HG02870 (cell line): ENCODE results near the gene KDM2A.

Experiments
- ATAC-seq: cut with Tn5 transposase; IDR thresholded peaks from one replicate; pipeline ENCODE4 v1.9.1; 2021; ENCODE audit warnings: mild to moderate bottlenecking, moderate library complexity; ENCODE audit not compliant: unreplicated experiment

The KDM2A gene

DNA sequence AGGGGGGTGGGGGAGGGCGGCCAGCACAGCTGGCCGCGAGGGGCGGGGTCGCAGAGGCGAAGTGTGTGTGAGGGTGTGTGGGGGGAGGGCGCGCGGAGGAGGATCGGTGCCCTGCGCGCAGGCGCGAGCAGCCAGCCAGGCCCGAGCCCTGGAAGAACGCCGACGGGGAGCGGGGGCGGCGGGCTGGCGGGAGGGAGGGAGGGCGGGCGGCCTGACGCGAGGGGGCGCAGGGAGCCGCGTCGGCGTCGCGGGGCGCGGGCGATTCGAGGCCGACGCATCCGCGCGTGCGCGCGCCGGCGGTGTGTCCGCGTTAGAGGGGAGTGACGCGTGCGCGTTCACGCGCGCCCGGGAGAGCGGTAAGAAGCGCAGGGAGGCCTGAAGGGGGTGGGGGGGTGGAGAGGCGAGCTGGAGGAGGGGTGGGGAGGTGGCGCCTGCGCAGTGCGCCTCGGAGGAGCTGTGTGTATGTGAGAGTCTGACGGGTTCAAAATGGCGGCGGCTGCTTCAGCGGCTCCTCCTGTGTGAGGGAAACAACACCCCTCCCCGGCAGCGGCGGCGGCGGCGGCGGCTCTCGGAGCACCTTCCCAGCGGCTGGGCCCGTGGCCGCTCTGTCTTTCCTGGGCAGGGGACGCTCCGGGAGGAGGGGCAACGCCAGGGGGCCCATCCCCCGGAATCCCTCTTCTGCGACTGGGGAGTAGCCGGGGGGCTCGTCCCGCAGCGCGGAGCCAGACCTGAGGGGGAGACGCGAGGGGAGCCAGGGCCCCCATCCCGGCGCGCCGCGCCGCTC is at the start of gene KDM2A:
Gene KDM2A, plus strand, starts transcription at position 463 of the 784 bp plus-strand sequence. CDS start 2,054 bp downstream, outside the sequence.
- peak; percentile 62 for ATAC-seq

- ATAC-seq, result no peak
Observed at GRCh38 chr11:67071420-67072284, 47.4 kb upstream of the KDM2A start.

DNA sequence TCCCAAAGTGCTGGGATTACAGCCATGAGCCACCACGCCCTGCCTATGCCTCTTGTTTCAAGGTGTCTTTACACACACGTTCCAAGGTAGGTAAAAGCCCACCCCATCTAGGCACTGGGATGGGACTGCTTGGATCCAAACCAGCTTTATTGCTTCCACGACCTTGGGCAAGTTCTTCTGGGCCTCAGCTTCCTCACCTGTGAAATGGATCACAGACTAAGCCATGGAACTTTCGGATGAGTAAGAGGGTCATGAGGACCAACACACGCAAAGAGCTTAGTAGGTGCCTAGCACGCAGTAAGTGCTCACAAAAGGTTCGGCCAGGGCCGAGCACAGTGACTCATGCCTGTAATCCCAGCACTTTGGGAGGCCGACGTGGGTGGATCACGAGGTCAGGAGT is 46.8 kb upstream of the KDM2A start:
- no peak for ATAC-seq

DNA sequence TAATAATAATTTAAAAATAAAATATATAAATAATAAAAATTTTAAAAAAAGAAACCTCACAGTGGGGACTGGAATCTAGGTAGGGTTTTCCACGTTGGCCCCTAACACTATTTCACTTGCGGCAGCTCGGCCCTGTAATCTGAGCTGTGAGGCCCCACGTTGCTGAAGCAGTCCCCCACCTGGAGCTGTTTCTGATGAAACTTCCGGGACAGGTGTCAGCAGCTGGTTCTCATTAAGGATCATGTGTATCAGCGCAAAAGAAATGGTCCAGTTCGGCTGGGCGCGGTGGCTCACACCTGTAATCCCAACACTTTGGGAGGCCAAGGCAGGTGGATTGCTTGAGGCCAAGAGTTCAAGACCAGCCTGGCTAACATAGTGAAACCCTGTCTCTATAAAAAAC is 45.2 kb upstream of the KDM2A start:
- no peak for ATAC-seq

GRCh38 chr11:67076202-67076601 is 42.9 kb upstream of the KDM2A start:
- ATAC-seq, result no peak

DNA sequence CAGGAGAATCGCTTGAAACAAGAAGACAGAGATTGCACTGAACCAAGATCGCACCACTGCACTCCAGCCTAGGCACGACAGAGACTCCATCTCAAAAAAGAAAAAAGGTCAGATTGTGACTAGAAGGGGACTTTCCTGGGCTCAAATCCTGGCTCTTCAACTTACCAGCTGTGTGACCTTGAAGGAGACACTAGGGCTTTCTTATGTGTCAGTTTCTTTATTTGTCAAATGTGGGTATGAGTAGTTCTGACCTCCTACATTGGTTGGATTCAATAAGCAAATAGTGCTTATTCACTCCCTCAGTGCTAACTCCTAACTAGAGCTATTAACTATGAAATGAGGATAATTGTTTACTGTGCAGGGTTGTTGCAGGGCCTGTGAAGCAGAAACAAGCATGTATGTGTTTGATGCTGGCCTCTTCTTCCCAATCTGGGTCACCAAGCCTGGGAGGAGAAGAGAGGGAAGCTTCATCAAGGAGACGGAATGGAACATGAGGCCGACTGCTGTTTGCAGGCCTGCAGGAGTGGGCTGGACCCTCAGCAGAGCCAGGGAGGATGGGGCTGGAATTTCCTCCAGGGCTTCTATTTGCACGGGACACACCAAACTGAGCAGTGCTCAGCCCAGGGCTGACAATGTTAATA is 39.9 kb upstream of the KDM2A start:
- ATAC-seq, result no peak

DNA sequence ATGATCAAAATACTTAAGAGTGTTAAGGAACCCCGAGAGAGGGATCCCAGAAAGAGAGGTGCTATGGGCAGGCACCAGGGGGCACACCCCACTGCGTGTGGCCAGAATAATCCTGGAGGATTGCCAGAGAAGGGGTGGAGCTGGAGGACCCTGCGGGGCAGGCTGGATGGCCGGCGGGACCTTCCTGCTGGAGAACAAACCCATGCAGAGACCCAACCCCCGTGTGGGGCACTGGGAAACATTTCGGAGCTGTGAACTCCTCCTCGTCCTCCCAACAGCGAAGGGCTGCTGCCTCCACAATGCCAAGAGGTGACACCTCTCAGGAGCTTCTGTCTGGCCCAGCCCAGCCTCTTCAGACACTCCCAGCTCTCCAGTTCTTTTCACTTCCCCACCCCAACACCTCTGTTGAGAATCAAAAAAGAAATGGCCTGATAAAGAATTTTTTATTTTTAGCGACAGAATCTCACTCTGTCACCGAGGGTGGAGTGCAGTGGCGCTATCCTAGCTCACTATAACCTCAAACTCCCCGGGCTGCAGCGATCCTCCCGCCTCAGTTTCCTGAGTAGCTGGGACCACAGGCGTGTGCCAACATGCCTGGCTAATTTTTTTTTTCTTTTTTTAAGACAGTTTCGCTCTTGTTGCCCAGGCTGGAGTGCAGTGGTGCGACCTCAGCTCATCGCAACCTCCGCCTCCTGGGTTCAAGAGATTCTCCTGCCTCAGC is 36.8 kb upstream of the KDM2A start:
- ATAC-seq, result no peak

DNA sequence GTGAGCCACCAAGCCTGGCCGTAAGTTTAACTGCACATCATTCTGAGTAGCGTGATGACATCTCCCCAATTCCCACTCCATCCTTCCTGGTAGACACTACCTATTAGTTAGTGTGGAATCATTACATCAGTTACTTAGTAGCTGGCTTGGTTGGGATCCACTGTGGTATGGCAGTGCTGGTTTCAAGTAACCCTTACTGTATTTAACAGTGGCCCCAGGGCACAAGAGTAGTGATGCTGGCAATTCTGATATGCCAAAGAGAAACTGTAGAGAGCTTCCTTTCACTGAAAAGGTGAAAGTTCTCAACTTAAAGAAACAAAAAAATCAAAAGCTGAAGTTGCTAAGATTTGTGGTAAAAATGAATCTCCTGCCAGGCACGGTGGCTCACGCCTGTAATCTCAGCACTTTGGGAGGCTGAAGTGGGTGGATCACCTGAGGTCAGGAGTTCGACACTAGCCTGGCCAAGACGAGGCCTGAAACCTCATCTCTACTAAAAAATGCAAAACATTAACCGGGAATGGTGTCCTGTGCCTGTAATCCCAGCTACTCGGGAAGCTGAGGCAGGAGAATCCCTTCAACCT is 35.2 kb upstream of the KDM2A start:
- ATAC-seq, result no peak

DNA sequence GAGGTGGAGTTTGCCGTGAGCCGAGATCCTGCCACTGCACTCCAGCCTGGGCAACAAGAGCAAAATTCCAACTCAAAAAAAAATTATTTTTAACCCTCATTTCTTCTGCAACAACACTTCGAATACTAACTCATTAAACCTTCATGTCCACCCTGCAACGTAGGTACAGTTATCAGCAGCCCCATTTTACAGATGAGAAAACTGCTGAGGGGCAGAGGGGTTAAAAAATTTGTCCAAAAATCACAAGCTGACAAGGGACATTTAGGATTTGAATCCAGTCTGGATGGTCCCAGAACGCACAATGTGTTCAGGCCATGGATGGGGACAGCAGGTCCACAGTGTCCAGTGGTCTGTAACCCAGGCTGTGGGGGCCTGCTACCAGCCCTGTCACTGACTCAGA is 33.4 kb upstream of the KDM2A start:
- ATAC-seq, result no peak

- ATAC-seq, result no peak
Observed at GRCh38 chr11:67090717-67091116, 28.3 kb upstream of the KDM2A start.

- no peak for ATAC-seq
Observed at GRCh38 chr11:67095214-67095507, 23.9 kb upstream of the KDM2A start.

GRCh38 chr11:67098799-67099429 is 20.1 kb upstream of the KDM2A start:
- ATAC-seq, result no peak

DNA sequence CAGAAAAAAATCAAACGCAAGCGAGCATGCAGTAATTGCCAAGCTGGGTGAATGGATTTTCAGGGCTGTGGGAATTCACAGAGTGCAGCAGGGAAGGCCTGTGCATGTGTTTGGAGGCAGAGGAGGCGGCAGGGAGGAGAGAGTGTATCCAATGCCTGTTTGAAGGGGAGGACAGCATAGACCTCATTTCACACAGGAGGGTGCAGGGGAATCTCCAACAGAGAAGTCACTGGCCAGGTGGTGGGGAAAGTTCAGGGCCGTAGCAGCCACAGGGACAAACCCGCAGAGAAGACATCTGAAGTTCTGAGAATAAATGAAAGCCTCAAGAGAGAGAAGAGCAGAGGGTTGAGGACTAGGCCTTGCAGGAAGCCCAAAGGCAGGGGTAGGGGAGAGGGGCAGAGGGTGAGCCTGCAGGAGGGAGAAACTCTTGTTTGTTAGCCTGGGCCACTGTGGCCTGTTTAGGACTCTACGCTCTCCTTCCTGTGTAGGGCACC is 19.2 kb upstream of the KDM2A start:
- peak; percentile 71 for ATAC-seq

- no peak for ATAC-seq
Observed at GRCh38 chr11:67102664-67103063, 16.4 kb upstream of the KDM2A start.

DNA sequence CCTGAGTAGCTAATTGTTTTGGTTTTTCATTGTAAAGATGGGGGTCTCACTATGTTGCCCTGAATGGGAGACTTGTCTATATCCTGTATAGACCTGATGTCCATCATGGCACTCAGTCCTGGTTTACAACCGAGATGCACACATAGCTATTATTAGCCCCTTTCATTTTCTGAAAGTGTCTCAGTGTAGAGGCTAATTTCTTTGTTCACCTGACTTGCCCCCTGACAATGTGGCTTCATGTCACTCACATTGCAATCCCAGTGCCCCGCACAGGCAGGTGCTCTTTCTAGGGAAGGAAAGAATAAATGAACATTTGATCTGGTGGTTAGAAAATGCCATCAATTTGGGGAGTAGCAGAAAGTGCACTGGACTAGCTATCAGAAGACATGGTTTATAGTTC is 13.1 kb upstream of the KDM2A start:
- ATAC-seq, result no peak

GRCh38 chr11:67111261-67111660 is 7.8 kb upstream of the KDM2A start:
- ATAC-seq, result no peak

GRCh38 chr11:67113231-67113721 is 5.8 kb upstream of the KDM2A start:
- peak; percentile 73 for ATAC-seq

DNA sequence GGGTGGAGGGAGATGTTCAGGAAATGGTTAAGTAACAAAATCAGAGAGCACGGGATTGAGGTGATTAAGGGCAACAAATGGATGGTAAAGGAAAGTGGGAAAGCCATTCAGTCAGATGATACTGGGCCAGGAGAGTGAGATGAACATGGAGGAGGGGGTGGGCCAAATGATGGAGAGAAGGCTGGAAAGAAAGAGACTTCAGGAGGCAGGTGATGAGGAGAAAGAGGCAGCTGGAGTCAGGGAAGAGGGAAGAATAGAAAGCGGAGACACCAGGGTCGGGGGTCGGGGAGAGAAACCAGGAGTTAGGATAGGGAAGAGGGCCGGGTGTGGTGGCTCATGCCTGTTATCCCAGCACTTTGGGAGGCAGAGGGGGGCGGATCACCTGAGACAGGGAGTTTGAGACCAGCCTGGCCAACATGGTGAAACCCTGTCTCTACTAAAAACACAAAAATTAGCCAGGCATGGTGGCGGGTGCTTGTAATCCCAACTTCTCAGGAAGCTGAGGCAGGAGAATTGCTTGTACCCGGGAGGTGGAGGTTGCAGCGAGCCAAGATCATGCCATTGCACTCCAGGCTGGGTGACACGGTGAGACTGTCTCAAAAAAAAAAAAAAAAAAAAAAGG is 4.7 kb upstream of the KDM2A start:
- no peak for ATAC-seq

DNA sequence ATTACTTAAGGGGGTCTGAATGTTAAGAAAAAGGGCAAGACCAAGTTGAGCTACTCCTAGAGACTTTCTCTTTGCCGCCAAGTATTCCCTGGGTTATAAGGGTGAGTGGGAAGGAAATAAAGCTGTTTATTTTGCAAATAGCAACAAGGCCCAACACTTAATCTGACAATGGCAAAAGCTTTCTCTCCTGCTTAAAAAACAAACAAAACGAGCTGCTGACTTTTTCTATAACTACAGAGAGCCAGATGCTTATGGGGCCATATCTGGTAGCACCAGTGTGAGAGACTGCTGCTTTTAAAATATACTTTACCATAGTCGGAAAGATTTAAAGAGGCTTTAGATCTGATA is 2.3 kb upstream of the KDM2A start:
- ATAC-seq, result no peak

- ATAC-seq, result no peak
Observed at GRCh38 chr11:67117176-67117575, 1.9 kb upstream of the KDM2A start.
